GM21515 (cell line): ENCODE measurements around the gene GANC.

Source experiments
- ATAC-seq: cut with Tn5 transposase; IDR thresholded peaks from one replicate; pipeline ENCODE4 v1.9.1; 2021; ENCODE audit not compliant: unreplicated experiment

GANC gene

DNA sequence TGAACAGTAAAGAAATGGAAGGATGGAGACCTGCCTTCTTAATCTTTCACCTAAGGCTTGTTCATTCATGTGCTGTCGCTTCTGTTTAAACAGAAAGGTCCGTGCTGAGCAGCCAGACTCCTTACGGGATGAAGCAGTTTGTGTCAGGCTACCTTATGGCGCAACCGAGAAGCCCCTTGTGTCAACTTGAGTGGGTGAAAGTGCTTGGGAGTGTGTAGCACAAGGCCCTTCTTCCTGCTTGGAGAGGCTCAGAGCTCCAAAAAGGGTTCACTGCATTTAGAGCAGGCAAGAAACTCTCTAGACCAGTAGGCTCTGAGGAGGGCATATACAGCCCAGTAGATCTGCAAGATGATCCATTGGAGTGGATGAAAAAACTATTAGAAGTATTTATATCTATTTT lies 102.3 kb downstream of the GANC start:
- no peak for ATAC-seq

GRCh38 chr15:42375941-42376340 lies 102.9 kb downstream of the GANC start:
- no peak for ATAC-seq

DNA sequence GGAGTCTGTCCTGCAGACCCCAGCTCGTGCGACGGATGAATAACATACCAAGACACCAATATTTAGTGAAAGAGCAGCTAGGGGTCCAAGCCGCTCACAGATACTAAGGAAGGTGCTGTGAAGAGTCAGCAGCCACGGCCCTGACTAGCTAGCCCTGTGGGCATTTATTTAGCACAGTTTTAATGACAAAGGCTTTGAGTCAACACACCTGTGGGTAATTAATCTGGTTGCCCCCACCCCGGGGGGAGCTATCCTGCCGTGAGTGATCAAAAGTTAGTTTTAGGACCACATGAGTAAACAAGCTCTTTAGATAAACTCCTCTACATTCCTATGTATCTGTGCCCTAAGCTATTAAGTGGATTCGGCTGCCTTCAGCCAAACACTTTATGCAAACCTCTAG lies 105.0 kb downstream of the GANC start:
- ATAC-seq = no peak

GRCh38 chr15:42384597-42384996 lies 111.6 kb downstream of the GANC start:
- ATAC-seq = no peak

DNA sequence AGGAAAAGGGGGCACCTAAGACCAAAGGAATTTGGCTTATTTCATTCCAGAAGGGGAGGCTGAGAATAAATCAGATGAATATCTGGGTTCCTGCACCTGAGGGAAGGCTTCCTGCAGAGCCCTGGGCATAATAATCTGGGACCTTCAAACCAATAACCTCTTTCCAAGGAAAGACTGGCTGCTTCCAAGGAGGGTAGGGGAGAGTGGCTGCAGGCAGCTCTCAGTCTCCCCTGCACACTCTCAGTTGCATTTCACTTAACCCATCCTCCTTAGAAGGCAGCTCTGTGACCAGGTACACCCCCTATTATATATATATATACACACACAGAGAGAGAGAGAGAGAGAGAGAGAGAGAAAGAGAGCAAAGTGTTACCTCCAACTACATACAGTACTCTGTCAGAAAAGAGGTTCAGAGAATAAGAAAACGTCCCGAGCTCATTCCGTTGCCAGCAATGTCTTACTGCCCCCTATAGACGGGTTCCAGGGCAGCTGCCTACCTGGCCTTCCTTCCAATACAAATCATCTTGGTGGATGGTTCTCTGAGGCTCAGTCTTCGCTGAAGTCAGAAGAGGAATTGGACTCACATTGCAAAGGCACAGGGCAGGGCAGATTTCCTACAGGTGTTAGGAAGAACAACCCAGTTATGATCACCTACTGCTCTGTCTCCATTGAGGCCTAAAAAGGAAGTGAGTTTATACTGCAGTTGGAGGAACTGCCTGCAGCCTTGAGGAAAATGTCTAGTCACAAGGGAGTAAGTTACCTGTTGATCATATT lies 112.4 kb downstream of the GANC start:
- no peak for ATAC-seq

- no peak for ATAC-seq
Measured at GRCh38 chr15:42385980-42386700, 113.1 kb downstream of the GANC start.

- no peak for ATAC-seq
Measured at GRCh38 chr15:42387603-42388002, 114.6 kb downstream of the GANC start.

DNA sequence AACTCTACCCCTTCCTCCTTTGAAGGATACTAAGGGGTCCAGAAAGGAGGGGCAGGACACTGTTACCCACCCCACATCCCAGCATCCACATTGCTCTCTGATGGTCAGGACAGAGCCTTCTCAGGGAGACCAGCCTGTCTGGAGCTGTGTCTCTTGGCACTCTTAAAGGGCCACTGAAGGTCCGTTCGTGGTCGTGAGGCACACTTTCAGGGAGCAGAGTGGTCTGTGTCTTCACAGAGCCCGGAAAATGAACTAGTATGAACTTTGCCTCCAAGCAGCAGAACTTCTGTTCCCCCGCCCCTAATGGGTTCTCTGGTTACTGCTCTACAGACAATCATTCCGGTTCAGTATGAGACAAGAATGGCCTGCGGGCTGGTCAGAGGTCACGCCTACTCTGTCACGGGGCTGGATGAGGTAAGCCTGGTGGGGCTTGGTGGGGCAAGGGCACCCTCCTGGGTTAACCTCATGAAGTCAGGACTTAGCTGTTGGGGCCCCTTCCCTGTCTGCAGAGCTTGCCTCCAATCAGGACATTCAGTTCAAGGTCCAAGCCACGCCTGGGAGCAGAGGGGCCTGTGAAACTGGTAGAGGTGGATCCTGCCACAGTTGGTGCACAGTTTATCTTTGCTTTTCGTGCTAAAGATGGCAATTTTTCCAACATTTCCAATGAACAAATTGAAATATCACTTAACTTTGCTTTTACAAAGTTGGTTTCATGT lies 119.5 kb downstream of the GANC start:
- ATAC-seq = no peak

DNA sequence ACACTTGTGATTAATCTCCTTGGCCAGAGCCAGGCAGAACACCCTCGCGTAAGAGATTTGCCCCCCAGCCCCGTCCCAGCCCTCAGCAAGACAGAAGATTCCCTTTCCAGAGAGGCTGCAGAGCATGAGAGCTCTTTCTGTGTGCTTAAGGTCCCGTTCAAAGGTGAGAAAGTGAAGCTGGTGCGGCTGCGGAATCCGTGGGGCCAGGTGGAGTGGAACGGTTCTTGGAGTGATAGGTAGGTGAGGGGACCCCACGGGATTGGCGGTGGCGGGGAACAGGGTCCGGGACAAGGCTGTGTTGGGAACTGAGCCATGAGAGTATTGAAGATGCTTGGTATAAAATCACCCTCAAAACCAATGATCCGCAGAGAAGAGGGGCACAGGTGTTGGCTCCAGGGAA lies 121.1 kb downstream of the GANC start:
- ATAC-seq = no peak

DNA sequence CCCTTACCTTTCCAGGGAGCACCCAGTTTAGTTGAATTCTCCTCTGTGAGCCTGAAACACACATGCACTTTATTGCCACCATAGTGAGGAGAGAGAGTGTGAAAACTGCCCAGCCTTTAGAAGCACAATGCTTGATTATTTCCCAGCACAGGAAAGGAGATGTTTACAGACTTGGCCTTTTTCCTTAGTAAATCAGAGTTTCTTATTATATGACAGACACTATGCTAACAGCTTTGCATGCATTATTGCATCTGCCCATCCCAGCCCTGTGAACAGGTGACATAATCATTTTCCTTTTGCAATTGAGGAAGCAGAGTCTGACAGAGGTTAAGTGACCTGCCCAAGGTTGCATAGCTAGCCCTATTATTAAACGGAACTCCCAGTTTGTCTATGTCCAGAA lies 122.8 kb downstream of the GANC start:
- no peak for ATAC-seq

DNA sequence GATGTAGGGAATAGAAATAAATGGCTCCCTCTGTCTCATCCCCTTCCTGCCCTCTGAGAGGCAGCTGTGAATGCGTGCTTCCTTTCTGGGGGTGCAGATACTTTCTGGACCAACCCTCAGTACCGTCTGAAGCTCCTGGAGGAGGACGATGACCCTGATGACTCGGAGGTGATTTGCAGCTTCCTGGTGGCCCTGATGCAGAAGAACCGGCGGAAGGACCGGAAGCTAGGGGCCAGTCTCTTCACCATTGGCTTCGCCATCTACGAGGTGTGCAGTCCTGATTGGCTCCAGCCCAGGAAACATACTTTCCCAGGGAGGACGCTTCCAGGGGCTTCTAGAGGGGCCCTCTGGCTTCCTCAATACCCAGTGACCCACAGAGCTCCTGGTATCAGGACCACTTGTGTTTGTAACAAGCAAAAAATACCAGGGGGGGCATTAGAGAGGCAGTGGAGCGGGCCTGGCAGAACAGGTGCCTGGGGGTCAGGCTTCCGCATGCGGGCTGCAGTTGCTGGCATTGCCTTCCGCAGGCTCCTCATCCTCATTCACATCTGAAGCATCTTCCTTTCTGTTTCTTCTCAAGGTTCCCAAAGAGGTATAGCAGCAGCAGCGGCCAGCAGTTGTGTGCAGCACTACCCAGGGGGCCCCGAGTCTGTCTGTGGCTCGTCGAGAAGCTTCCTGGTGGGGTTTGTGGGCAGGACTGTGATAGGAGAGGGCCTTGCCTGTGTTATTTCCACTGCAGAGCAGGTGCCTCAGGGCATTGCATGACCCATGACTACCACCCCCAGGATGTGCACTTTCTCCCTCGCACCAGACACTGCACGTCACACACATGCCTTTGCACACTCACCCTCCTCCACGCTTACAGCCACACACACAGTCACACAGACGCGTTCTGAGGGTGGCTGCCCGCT lies 128.8 kb downstream of the GANC start:
- ATAC-seq = no peak

DNA sequence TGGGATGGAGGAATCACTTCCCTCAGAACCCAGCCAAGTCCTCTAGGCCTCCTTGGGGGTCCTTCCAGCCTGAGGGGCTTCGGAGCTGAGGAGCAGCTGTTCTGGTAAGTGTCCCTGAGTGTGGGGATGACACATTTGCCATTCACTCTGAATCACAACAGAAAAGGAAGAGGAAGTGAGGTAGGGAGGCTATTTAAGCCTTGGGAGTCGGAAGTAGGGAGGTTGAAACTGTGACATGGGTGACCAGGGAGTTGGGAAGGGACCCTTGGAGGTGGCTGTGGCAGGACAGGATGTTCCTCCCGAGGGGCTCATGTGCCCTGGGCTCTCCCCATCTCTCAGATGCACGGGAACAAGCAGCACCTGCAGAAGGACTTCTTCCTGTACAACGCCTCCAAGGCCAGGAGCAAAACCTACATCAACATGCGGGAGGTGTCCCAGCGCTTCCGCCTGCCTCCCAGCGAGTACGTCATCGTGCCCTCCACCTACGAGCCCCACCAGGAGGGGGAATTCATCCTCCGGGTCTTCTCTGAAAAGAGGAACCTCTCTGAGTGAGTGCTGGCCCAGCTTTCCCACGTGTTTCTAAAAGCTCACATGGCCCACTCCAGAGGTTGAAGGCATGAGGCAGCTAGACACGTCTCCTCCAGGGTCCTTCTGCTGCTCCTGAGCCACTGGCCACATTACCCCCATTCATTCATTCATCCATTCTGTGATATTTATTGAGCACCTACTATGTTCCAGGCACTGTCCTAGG lies 129.6 kb downstream of the GANC start:
- no peak for ATAC-seq

- ATAC-seq = no peak
Measured at GRCh38 chr15:42403389-42403788, 130.4 kb downstream of the GANC start.

- no peak for ATAC-seq
Measured at GRCh38 chr15:42404461-42405235, 131.6 kb downstream of the GANC start.

DNA sequence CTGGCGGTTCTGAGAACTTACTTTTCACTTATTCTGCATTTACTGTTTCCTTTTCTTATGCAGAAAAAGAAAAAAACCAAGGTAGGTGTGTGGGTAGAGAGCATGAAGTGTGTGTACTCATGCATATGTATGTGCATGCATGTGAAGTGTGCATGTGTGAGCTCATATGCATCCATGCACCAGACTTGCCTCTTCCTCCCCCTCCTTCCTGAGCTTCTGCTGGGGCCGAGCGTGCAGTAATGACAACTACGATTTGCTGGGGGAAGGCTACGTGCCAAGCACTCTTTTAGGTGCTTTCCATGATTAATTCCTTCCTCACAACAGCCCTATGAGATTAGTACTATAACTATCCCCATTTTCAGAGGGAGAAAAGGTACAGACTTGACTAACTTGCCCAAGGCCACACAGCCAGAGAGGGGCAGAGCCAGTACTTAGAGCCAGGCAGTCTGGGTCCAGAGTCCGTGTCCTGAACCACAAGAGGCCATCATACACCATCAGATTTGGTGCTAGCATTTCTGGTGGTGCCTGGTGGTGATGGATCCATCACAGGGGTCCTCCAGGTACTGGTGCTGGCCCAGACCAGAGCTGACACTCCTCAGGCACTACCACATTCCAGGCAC lies 133.0 kb downstream of the GANC start:
- ATAC-seq = no peak
